GM12891 (cell line): Measurements from ENCODE around the gene GFPT2.

Experiments used
- POLR2A ChIP-seq: IDR thresholded peaks from 2 replicates; pipeline ENCODE4 v1.6.1; 2011; ENCODE audit warnings: low read depth, low read length, control low read depth
- POLR2AphosphoS5 ChIP-seq: IDR thresholded peaks from 2 replicates; pipeline ENCODE4 v1.6.1; 2011; ENCODE audit warnings: low read depth, low read length, control low read depth

DNA sequence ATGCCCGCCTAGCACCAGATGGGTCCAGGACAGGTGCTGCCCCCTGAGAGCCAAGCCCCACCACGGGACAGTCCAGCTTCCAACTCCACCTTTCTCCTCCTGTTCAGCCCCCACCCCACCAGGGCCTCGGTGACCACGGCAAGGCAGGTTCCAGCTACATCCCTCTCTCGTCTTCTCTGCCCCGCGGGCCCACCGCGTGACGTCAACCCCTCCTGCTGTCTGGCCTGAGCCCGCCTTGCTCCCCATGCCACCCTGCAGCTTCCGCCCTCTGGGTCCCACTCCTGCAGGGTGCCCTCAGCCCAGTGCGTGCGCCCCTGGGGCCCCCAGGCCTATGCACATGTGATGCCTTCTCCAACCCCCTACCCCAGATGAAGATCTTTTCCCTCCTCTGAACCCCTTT, 6.8 kb downstream of the GFPT2 start:
- TF ChIP-seq POLR2A (no peak), POLR2AphosphoS5 (no peak)
